GM21737 (cell line): Measurements from ENCODE around the gene RALGAPA1.
A peak's percentile ranks its signal among the peaks of the same experiment; 100 is the strongest.
"Not testable (repeated sequence)": the region's sequence is repeated elsewhere in the genome, so short reads cannot be mapped to it uniquely, and the experiment has no call there.

Experiments used
- ATAC-seq: cut with Tn5 transposase; IDR thresholded peaks from one replicate; pipeline ENCODE4 v1.9.1; 2021; ENCODE audit warnings: mild to moderate bottlenecking, moderate library complexity; ENCODE audit not compliant: unreplicated experiment

The RALGAPA1 gene

GRCh38 chr14:35808638-35809563 is at the start of gene RALGAPA1:
Gene RALGAPA1 (minus strand): TSS chr14:35809295. CDS start chr14:35808835, 460 bp downstream.
- ATAC-seq: peak; percentile 96

DNA sequence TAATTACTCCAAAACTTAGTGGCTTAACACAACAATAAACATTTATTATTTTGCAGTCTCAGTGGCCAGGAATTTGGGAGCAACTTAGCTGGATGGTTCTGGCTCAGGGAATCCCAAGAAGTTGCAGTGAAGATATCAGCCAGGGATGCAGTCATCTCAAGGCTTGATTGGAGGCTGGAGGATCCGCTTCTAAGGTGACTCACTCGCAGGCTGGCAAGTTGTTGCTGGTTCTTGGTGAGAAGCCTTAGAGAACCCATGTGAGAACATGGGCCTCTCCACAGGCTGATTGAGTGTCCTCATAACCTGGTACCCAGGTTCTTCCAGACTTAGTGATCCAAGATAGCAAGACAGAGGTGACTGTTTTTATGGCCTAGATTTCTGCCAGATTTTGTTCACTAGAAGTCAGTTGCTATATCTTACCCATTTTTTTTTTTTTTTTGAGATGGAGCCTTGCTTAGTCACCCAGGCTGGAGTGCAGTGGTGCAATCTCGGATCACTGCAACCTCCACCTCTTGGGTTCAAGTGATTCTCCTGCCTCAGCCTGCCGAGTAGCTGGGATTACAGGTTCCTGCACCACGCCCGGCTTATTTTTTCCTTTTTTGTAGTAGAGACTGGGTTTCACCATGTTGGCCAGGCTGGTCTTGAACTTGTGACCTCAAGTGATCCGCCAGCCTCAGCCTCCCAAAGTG is 49.6 kb upstream of the RALGAPA1 start:
- no peak for ATAC-seq

DNA sequence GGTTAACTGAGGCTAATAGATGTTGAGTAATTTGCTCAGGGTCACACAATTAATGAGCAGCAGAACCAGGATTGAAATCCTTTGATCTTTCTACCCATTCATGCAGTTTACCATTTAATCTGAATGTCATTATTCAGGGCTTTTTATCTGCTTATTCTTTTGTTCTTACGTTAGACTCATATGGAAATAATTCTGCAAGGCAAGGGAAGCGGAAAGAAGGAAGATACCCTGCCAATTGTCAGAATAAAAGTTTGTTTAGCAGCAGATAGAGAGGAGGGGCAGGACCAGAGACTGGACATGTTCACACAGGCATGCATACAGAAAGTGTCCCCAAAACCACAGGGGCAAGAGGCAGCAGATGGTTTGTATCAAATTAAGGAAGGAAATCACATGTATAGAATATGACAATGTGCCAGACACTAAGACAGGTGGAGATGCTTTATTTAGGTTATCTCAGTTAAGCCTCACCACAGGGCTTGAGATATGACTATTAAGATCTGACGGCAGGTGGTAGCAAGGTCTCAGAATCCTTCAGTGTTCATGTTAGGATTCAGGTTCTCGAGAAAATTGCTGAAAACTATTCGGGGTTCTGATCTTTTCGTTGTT is 46.9 kb upstream of the RALGAPA1 start:
- peak; percentile 91 for ATAC-seq

- no peak for ATAC-seq
These were observed 45.7 kb upstream of the RALGAPA1 start for GRCh38 chr14:35854696-35855270.

- ATAC-seq: no peak
These were observed 44.1 kb upstream of the RALGAPA1 start for GRCh38 chr14:35853225-35853624.

- ATAC-seq: no peak
These were observed 42.7 kb upstream of the RALGAPA1 start for GRCh38 chr14:35851823-35852222.

GRCh38 chr14:35849122-35849521 is 40.0 kb upstream of the RALGAPA1 start:
- no peak for ATAC-seq

GRCh38 chr14:35847636-35848035 is 38.5 kb upstream of the RALGAPA1 start:
- no peak for ATAC-seq

- ATAC-seq: no peak
These were observed 35.4 kb upstream of the RALGAPA1 start for GRCh38 chr14:35844494-35844893.

GRCh38 chr14:35842245-35842644 is 33.1 kb upstream of the RALGAPA1 start:
- ATAC-seq: not testable (repeated sequence)

DNA sequence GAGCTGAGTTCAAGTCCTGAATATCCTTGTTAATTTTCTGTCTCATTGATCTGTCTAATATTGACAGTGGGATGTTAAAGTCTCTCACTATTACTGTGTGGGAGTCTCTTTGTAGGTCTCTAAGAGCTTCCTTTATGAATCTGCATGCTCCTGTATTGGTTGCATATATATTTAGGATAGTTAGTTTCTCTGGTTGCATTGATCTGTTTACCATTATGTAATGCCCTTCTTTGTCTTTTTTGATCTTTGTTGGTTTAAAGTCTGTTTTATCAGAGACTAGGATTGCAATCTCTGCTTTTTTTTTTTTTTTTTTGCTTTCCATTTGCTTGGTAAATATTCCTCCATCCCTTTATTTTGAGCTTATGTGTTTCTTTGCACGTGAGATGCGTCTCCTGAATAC is 32.6 kb upstream of the RALGAPA1 start:
- not testable (repeated sequence) for ATAC-seq

GRCh38 chr14:35835208-35835982 is 26.3 kb upstream of the RALGAPA1 start:
- no peak for ATAC-seq

GRCh38 chr14:35829449-35829848 is 20.4 kb upstream of the RALGAPA1 start:
- no peak for ATAC-seq

DNA sequence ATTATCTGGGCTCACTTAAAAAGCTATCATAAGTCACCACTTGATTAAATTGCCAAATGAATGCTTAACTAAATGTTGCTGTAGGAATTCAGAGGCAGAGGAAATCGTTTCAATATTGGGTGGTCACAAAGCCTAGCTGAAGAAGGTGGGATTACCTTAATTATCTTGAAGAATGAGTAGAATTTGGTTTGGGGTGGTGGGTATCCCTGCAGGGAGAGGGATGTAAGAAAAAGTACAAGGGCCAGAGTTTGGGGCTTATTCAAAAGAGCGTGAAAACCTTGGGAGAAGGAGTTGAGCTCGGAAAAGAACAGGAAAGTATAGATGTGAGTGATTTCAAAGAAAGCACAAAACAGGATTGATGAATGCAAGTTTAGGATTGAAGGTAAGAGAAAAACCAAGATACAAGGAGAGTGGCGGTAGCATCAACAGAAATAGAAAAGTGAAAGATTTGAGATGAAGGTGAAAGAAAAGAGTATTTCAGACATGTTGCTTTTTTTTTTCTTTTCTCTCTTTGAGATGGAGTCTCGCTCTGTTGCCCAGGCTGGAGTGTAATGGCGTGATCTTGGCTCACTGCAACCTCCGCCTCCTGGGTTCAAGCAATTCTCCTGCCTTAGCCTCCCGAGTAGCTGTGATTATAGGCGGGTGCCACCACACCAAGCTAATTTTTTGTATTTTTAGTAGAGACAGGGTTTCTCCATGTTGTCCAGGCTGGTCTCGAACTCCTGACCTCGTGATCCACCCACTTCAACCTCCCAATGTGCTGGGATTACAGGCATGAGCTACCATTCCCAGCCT is 18.8 kb upstream of the RALGAPA1 start:
- no peak for ATAC-seq

GRCh38 chr14:35826952-35827416 is 17.9 kb upstream of the RALGAPA1 start:
- ATAC-seq: no peak

GRCh38 chr14:35826218-35826951 is 17.3 kb upstream of the RALGAPA1 start, which contains the start of gene BRMS1L:
Gene BRMS1L (plus strand): TSS chr14:35826338. CDS start chr14:35826517, 179 bp downstream.
- peak; percentile 97 for ATAC-seq

GRCh38 chr14:35825968-35826217 is 16.8 kb upstream of the RALGAPA1 start:
- no peak for ATAC-seq

DNA sequence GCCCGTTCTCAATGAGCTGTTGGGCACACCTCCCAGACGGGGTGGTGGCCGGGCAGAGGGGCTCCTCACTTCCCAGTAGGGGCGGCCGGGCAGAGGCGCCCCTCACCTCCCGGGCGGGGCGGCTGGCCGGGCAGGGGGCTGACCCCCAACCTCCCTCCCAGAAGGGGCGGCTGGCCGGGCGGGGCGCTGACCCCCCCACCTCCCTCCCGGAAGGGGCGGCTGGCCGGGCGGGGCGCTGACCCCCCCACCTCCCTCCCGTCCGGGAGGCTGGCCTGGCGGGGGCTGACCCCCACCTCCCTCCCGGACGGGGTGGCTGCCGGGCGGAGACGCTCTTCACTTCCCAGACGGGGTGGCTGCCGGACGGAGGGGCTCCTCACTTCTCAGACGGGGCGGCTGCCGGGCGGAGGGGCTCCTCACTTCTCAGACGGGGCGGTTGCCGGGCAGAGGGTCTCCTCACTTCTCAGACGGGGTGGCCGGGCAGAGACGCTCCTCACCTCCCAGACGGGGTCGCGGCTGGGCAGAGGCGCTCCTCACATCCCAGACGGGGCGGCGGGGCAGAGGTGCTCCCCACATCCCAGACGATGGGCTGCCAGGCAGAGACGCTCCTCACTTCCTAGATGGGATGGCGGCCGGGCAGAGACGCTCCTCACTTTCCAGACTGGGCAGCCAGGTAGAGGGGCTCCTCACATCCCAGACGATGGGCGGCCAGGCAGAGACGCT is 15.5 kb upstream of the RALGAPA1 start:
- ATAC-seq: not testable (repeated sequence)
